ENCODE measurements around the gene PCDH1. TPM values are rescaled to one million over a fixed set of nuclear protein-coding genes. Genes with fewer than 3 reads are reported as not detected.
A peak's percentile ranks its signal among the peaks of the same experiment; 100 is the strongest.

PCDH1 gene
- total RNA-seq, 1 donor from 2014 or later: 22.8 TPM

DNA sequence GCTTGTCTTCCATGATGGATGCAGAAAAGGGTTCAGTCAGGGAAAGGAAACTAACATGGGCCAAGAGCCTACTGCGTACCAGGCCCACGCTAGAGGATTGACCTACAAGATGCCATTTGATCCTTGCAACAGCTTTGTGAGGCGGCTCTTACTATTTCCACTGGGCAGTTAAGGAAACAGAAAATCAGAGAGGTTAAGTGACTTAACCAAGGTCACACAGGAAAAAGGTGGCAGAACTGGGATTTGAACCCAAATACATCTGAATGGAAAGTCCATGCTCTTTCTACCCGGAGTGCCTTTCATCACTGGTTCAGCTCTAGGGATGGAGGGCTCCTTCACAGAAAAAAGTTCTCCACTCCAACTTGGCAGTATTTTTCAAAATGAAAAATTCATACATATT lies 50.0 kb downstream of the PCDH1 start:
- H3K4me3 Mint-ChIP-seq: no peak overlapping the region
- H3K36me3 Mint-ChIP-seq: no peaks in the 10 kb centered on the region
- TF ChIP-seq, protein P1, sequence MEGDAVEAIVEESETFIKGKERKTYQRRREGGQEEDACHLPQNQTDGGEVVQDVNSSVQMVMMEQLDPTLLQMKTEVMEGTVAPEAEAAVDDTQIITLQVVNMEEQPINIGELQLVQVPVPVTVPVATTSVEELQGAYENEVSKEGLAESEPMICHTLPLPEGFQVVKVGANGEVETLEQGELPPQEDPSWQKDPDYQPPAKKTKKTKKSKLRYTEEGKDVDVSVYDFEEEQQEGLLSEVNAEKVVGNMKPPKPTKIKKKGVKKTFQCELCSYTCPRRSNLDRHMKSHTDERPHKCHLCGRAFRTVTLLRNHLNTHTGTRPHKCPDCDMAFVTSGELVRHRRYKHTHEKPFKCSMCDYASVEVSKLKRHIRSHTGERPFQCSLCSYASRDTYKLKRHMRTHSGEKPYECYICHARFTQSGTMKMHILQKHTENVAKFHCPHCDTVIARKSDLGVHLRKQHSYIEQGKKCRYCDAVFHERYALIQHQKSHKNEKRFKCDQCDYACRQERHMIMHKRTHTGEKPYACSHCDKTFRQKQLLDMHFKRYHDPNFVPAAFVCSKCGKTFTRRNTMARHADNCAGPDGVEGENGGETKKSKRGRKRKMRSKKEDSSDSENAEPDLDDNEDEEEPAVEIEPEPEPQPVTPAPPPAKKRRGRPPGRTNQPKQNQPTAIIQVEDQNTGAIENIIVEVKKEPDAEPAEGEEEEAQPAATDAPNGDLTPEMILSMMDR (conservative IDR thresholded peaks at IDR 0.05): no peak
- H3K27me3 Mint-ChIP-seq: peaks cover 27% of the 10 kb centered on the region
- H3K4me1 Mint-ChIP-seq (ENCODE audit: unreplicated experiment): peaks cover 9% of the 10 kb centered on the region
- H3K9me3 Mint-ChIP-seq: peaks cover 7% of the 10 kb centered on the region
- no peak for DNase-seq (ENCODE audit: extremely low spot score, unreplicated experiment)
- no peak overlapping the region for H3K27ac Mint-ChIP-seq

DNA sequence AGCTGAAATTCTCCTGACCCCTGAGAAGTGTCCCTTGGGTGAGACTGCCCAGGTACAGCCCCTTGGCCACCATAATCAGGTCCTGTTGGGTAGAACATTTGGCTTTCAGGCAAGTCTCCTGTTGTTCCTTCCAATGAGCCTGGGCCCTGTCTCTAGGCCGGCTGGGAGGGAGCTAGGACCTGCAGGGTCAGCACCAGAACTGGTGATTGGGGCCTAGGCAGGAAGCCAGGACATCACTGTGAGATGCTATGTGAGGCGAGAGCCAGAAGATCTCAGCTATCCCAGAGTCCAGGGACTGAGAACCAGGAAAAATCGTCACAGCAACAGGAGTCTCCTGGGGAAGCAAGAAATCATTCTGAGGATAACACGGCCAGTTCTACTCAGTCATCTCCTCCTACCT lies 51.5 kb downstream of the PCDH1 start:
- H3K4me3 Mint-ChIP-seq: no peak overlapping the region
- peaks cover 1% of the 10 kb centered on the region for H3K4me1 Mint-ChIP-seq (ENCODE audit: unreplicated experiment)
- H3K9me3 Mint-ChIP-seq: no peaks in the 10 kb centered on the region
- H3K27me3 Mint-ChIP-seq: peaks cover 14% of the 10 kb centered on the region
- H3K27ac Mint-ChIP-seq: no peak overlapping the region
- TF ChIP-seq, protein P1 (conservative IDR thresholded peaks at IDR 0.05): no peak
- no peaks in the 10 kb centered on the region for H3K36me3 Mint-ChIP-seq
- DNase-seq (ENCODE audit: extremely low spot score, unreplicated experiment): no peak

DNA sequence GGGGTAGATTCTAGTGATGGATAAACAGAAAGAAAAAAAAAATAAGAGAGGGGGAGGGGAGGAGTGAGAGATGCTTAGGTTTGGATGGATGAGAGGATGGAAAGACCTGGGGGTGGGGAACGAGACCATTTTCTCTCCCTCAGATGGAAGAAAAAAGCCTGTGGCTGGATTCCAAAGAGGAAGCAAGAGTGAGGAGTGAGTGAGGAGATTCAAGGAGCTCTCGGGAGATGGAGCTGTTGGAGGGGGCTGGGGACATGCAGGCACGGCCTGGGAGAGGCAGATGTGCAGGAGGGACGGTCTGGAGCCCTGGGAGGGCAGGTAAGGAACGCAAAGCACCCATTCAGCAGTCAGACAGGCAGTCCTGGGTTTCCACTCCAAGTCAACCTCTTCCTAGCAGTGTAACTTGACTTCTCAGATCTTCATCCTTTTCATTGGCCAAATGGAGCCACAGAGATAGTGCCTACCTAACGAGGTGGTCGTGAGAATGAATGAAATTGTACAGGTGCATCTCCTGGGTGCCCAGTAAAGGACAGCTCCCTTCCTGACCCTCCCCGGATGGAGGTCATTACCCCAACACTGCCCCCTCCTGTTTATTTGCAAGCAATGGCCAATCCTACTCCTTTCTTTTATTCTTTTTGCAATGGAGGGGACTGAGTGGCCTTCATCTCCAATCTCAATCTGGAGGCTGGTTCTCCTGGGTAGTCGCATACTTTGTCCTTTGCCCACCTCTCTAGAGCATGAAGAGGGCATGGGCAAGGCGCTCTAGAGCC lies 52.2 kb downstream of the PCDH1 start:
- no peaks in the 10 kb centered on the region for H3K36me3 Mint-ChIP-seq
- no peak overlapping the region for H3K27ac Mint-ChIP-seq
- H3K4me1 Mint-ChIP-seq (ENCODE audit: unreplicated experiment): peaks cover 6% of the 10 kb centered on the region
- TF ChIP-seq, protein P1 (conservative IDR thresholded peaks at IDR 0.05): peak; percentile 57
- H3K4me3 Mint-ChIP-seq: no peak overlapping the region
- H3K27me3 Mint-ChIP-seq: peaks cover 12% of the 10 kb centered on the region
- no peak for DNase-seq (ENCODE audit: extremely low spot score, unreplicated experiment)
- H3K9me3 Mint-ChIP-seq: no peaks in the 10 kb centered on the region

DNA sequence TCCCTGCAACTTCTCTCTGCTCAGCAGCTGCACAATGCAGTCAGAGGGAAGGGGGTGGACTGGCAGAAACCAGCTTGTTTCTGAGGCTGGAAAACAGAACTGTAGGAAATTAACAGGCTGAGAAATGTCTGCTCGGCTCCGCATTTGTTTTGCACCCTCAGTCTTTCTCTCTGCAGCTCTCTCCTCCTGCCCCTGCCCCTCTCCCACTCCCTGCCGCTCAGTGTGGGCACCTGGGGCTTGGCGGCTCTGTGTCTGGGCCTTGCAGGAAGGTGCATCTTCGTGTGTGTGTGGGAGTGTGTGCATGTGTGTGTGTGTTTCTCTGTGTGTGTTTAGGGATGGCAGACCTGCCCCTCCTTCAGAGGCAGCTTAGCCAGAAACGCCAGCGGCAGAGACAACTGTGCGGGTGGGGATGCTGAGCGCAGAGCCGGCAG lies 53.0 kb downstream of the PCDH1 start:
- H3K27ac Mint-ChIP-seq: peak overlapping the region; percentile 17
- H3K36me3 Mint-ChIP-seq: no peaks in the 10 kb centered on the region
- TF ChIP-seq, protein P1 (conservative IDR thresholded peaks at IDR 0.05): no peak
- no peaks in the 10 kb centered on the region for H3K9me3 Mint-ChIP-seq
- no peak overlapping the region for H3K4me3 Mint-ChIP-seq
- no peak for DNase-seq (ENCODE audit: extremely low spot score, unreplicated experiment)
- H3K27me3 Mint-ChIP-seq: peaks cover 12% of the 10 kb centered on the region
- peaks cover 6% of the 10 kb centered on the region for H3K4me1 Mint-ChIP-seq (ENCODE audit: unreplicated experiment)

DNA sequence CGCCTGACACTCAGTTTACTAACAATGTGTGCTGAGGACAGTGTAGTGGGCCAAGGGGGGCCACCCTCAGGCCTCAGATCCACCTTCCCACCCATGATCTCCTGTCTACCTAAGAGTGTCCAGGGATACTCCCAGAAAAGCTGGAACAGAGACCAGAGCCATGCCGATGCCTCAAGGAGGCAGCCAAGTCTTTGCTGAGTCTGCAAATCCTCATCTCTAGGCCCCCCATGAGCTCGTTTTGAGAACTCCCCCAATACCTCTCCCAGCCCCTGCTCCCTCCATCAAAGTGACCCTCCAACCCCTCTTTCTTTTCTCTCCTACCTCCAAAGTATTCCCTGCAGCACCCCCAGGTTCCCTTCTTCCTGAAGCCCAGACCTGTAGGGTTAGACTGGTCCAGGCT lies 53.5 kb downstream of the PCDH1 start:
- H3K27ac Mint-ChIP-seq: peak overlapping the region; percentile 17
- TF ChIP-seq, protein P1 (conservative IDR thresholded peaks at IDR 0.05): no peak
- no peaks in the 10 kb centered on the region for H3K9me3 Mint-ChIP-seq
- no peak for DNase-seq (ENCODE audit: extremely low spot score, unreplicated experiment)
- peaks cover 6% of the 10 kb centered on the region for H3K4me1 Mint-ChIP-seq (ENCODE audit: unreplicated experiment)
- peaks cover 12% of the 10 kb centered on the region for H3K27me3 Mint-ChIP-seq
- H3K4me3 Mint-ChIP-seq: no peak overlapping the region
- no peaks in the 10 kb centered on the region for H3K36me3 Mint-ChIP-seq

Measured in type B pancreatic cell (in vitro differentiated cells).